AG09309 (cell line): Measurements from ENCODE around the gene SYT8.

ENCODE experiments used
- DNase-seq: peaks from one replicate; pipeline ENCODE4 v3.0.0-alpha.2; 2010; ENCODE audit warnings: low read depth
- H3K4me3 ChIP-seq: 2 replicates; pipeline ENCODE4 v1.5.1; 2011; ENCODE audit warnings: mild to moderate bottlenecking, low read depth, low read length, moderate library complexity; ENCODE audit not compliant: control insufficient read depth
- TF ChIP-seq, protein P1 (sequence below): IDR thresholded peaks from 2 replicates; pipeline ENCODE4 v1.5.1; 2011; ENCODE audit warnings: mild to moderate bottlenecking, low read depth, low read length, inconsistent platforms; ENCODE audit not compliant: insufficient read depth, control insufficient read depth; ENCODE audit errors: missing control alignments

The SYT8 gene

DNA sequence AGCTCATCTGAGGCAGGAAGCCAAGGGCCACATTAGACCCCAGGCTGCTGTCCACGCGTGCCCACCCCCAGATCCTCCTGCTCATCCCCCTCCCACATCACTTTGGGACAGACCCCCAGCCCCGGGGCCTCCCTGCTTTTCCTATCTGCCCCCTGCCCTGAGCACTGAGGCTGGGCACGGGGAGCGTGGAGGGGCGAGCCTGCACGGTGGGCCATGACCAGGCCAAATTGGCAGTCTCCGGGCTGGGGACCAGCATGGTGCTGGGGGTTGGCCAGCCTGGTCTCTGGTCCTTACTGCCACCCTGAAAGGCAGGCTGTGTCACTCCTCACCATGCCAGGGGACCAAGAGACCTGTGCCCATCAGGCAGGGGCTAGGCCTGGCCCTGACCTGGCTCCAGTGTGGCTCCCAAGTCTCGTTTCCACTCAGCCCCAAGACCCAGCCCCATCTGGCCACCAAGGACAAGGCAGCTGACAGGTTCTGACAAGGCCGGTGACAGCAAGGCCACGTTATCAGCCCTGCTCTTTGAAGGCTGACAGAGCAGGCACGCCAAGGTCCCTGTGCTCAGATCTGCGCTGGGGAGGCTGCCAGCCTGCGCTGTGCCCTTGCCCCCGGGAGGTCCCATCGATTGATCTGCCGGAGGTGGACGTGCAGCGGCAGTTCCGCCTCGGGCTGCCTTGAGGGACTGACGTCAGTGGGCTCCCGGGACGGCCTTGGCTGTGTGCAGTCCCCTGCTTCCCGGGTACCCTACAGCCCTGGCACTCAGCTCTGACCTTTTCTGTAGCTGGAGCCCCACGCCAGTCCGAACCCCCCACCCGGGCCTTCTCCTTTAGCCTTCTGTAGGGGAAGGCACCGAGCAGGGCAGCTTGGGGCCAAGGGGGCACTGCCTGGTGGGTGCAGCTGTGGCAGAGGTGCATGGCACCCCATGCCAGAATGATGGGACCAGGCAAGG lies 7.6 kb downstream of the SYT8 start:
- TF ChIP-seq, protein P1, sequence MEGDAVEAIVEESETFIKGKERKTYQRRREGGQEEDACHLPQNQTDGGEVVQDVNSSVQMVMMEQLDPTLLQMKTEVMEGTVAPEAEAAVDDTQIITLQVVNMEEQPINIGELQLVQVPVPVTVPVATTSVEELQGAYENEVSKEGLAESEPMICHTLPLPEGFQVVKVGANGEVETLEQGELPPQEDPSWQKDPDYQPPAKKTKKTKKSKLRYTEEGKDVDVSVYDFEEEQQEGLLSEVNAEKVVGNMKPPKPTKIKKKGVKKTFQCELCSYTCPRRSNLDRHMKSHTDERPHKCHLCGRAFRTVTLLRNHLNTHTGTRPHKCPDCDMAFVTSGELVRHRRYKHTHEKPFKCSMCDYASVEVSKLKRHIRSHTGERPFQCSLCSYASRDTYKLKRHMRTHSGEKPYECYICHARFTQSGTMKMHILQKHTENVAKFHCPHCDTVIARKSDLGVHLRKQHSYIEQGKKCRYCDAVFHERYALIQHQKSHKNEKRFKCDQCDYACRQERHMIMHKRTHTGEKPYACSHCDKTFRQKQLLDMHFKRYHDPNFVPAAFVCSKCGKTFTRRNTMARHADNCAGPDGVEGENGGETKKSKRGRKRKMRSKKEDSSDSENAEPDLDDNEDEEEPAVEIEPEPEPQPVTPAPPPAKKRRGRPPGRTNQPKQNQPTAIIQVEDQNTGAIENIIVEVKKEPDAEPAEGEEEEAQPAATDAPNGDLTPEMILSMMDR: no peak
- no peak for DNase-seq
- no peak overlapping the region for H3K4me3 ChIP-seq

GRCh38 chr11:1843098-1843473 lies 8.3 kb downstream of the SYT8 start:
- TF ChIP-seq, protein P1: no peak
- no peak overlapping the region for H3K4me3 ChIP-seq
- no peak for DNase-seq

DNA sequence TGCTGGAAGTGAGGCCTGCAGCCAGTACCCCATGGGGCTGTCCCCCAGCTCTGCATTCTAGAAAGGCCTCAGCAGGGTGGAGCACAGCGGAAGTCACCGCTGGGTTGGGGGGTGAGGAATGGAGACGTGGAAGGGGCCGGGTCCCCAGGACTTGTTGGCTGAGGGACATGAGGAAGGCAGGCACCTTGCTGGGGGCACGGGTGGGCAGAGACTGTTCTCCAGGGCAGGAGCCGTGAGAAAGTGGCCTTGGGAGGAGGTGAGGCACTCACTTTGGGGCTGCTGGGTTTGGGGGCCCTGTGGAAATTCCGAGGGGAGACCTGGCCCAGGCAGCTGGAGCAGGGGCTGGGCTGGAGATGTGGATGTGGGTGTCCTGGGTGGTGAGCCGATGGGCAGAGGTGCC lies 9.0 kb downstream of the SYT8 start:
- TF ChIP-seq, protein P1: no peak
- no peak for DNase-seq
- H3K4me3 ChIP-seq: no peak overlapping the region

DNA sequence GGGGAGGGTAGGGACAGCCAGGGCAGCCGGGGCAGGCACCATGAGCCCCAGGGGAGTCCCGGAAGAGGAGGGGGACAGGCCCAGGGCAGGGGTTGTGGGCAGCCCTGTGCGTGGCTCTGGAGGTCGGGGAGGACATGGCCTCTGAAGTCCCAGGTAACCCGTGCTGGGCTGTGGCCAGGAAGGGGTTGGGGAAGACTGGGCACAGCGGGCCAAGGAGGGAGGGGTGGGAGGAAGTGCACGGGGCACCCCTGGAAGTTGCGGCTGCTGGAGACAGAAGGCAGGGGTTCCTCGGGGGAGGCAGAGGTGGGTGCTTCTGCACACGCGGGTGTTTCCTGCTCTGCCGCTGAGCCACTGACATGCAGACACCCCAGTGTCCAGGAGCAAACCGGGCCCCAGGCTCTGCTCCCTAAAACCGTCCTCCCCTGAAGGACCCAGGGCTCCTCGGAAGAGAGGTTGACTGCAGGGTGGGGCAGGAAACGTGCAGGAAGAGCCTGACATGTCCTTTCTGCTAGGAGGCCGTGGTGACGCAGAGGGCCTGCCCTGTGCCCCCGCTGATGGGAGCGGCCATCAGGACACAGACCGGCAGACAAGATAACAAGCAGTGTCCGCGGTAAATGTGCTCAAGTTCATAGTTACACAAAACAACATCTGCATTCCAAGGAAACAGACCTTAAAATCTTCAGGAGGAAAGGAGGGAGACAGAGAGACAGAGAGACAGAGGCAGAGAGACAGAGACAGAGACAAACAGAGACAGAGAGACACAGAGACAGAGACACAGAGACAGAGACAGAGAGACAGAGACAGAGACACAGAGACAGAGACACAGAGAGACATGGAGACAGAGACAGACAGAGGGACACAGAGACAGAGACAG lies 9.7 kb downstream of the SYT8 start:
- H3K4me3 ChIP-seq: no peak overlapping the region
- no peak for DNase-seq

DNA sequence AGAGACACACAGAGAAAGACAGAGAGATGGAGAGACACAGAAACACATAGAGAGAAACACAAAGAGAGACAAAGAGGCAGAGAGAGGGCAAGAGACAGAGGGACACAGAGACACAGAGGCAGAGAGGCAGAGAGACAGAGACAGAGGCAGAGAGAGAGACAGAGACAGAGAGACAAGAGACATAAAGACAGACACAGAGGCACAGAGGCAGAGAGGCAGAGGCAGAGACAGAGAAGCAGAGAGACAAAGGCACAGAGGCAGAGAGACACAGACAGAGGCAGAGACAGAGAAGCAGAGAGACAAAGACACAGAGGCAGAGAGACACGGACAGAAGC lies 10.3 kb downstream of the SYT8 start:
- no peak overlapping the region for H3K4me3 ChIP-seq
- no peak for DNase-seq
- TF ChIP-seq, protein P1: no peak

More for the DNA sequence above, 9.7 kb downstream of the SYT8 start:
- TF ChIP-seq, protein P1: no peak

DNA sequence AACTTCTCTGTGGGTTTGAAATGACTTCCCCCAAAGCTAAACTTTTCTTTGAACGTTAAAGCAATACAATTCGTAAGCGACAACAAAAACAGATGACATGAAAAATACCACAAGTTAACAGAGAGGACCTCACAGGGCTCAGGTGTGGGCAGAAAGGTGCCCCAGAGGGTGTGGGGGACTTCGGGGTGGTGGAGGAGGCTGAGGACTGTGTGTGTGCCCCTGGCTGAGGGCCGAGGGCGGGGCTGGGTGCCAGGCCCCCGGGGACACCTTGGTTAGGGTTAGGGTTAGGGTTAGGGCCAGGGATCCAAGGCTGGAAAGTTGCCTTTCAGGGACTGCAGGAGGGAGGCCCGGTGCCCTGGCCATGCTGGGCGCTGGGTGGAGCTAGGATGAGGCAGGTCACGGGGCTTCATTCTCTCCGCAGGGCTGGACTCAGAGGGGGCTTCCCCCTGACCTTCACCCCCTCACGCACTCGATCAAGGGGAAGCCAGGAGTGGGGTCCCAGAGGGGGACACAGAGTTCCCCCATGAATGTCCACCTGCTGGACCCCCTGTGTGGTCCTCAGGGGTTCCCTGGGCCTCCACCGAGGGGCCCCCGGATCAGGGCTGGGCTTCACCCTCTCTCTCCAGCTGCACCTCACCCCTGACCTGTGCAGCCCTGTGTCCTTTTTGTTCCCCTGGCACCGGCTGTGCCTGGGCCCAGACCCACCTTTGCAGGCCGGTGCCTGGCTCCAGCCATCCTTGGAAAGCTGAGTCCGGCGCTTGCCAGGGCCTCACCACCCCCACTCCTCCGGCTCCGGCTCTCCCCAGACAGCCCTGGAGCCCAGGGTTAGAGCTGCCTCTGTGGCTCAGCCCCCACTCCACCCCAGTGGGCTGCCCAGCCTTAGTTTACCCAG lies 11.0 kb downstream of the SYT8 start:
- no peak overlapping the region for H3K4me3 ChIP-seq
- TF ChIP-seq, protein P1: no peak
- DNase-seq: no peak
